ENCODE data around the gene CACNA1G. TPM values are rescaled to one million over a fixed set of nuclear protein-coding genes. Genes with fewer than 3 reads are reported as not detected.

The CACNA1G gene
- total and polyA plus RNA-seq, 2 donors (not counting 3 experiments of a cell fraction or from before 2014, with no cell fraction given), result not detected

- H3K36me3 ChIP-seq (ENCODE audit: control insufficient read depth in 2 of 2, extremely low read depth in 1 of 2, insufficient read depth in 2 of 2, low read length in 2 of 2), result no peaks in the 10 kb centered on the region
- DNase-seq (ENCODE audit: low read depth, low spot score) (no peak), FAIRE-seq (no peak)
- no peak overlapping the region for H3K4me3 ChIP-seq (replicated peaks in 1 of 3; ENCODE audit: insufficient read depth in 1 of 3, low read depth in 1 of 3, low read length in 3 of 3)
- H3K27ac ChIP-seq (ENCODE audit: insufficient read depth, low read depth, low read length), result no peak overlapping the region
- ChIA-PET CTCF (interaction anchor here (1.6 to 2.6 kb wide), 4 partner anchors 10 to 85 kb away, joined by 4 to 12 read pairs (median 10); no protein-coding TSS in a partner anchor), POLR2A (no interaction called here)
- intact Hi-C loops (cut with micrococcal nuclease) (loop anchor here (10.0 kb wide), 1 partner anchor 614 kb away; the partner anchor contains the start of gene NME1), dilution Hi-C loops (cut with MboI; ENCODE audit: extremely low pct_ligation_motif_present, low sequenced_read_pairs) (no loop called here)
- H3K9me1 ChIP-seq (replicated peaks; ENCODE audit: control insufficient read depth, extremely low read depth, insufficient read depth, low read length), result no peaks in the 10 kb centered on the region
- H3K27me3 ChIP-seq (ENCODE audit: control insufficient read depth in 2 of 2, insufficient read depth in 2 of 2, low read length in 2 of 2), result no peaks in the 10 kb centered on the region
- H3K4me1 ChIP-seq (ENCODE audit: control insufficient read depth, extremely low read depth, insufficient read depth, low read length), result peaks cover 10% of the 10 kb centered on the region
- no peaks in the 10 kb centered on the region for H4K20me1 ChIP-seq (replicated peaks; ENCODE audit: control insufficient read depth, extremely low read depth, insufficient read depth, low read length)
- no TSS peak for BruUV-seq (replicated peaks)
- H3K9ac ChIP-seq (replicated peaks; ENCODE audit: extremely low read depth, insufficient read depth, low read length), result no peak overlapping the region
- H3K9me3 ChIP-seq (replicated peaks; ENCODE audit: control insufficient read depth, insufficient read depth, low read length), result no peaks in the 10 kb centered on the region
- no peaks in the 10 kb centered on the region for H3K79me2 ChIP-seq (ENCODE audit: control insufficient read depth, insufficient read depth, low read length)
- H2AFZ ChIP-seq (ENCODE audit: low read depth, low read length), result no peak overlapping the region
- no peak overlapping the region for H3K4me2 ChIP-seq (ENCODE audit: insufficient read depth, low read length)
- TF ChIP-seq POLR2A (IDR thresholded peaks at IDR 0.05; ENCODE audit: low read depth, low read length), result no peak
- TF ChIP-seq MAX (IDR thresholded peaks at IDR 0.05; ENCODE audit: insufficient read depth, insufficient read length), result no peak
- no peak for TF ChIP-seq CTCF (IDR thresholded peaks at IDR 0.05; ENCODE audit: extremely low read depth in 1 of 2, insufficient read depth in 1 of 2, low read depth in 1 of 2, low read length in 2 of 2)
- no peak for TF ChIP-seq POLR2AphosphoS5 (IDR thresholded peaks at IDR 0.05; ENCODE audit: insufficient read depth, low read depth, low read length)
- no peak for TF ChIP-seq GATA2 (IDR thresholded peaks at IDR 0.05; ENCODE audit: insufficient read depth, insufficient read length, low read depth, low read length)
- TF ChIP-seq EZH2 (IDR thresholded peaks at IDR 0.05; ENCODE audit: borderline replicate concordance, low read depth, low read length, severe bottlenecking), result no peak
- TF ChIP-seq MYC (IDR thresholded peaks at IDR 0.05; ENCODE audit: low read depth, low read length), result no peak
- no peak for TF ChIP-seq FOS (IDR thresholded peaks at IDR 0.05; ENCODE audit: borderline replicate concordance, insufficient read depth, low read length)
- TF ChIP-seq JUN (IDR thresholded peaks at IDR 0.05; ENCODE audit: borderline replicate concordance, insufficient read depth, insufficient read length, low read depth), result no peak
Observed at GRCh38 chr17:50540560-50541401, 19.7 kb upstream of the CACNA1G start.

All from endothelial cell of umbilical vein (primary cell).